HG03097 (cell line): ENCODE data around the gene GPX6.
"Not testable (repeated sequence)": the region's sequence is repeated elsewhere in the genome, so short reads cannot be mapped to it uniquely, and the experiment has no call there.

Source experiments
- ATAC-seq: cut with Tn5 transposase; IDR thresholded peaks from one replicate; pipeline ENCODE4 v1.9.1; 2021; ENCODE audit not compliant: unreplicated experiment, low FRiP score

GPX6 gene

GRCh38 chr6:28486988-28487742, 28.4 kb downstream of the GPX6 start:
- ATAC-seq = no peak

- ATAC-seq = no peak
These were observed 29.1 kb downstream of the GPX6 start for GRCh38 chr6:28486533-28486932.

- no peak for ATAC-seq
These were observed 30.1 kb downstream of the GPX6 start for GRCh38 chr6:28485482-28485881.

- ATAC-seq = no peak
These were observed 35.2 kb downstream of the GPX6 start for GRCh38 chr6:28480253-28480932.

DNA sequence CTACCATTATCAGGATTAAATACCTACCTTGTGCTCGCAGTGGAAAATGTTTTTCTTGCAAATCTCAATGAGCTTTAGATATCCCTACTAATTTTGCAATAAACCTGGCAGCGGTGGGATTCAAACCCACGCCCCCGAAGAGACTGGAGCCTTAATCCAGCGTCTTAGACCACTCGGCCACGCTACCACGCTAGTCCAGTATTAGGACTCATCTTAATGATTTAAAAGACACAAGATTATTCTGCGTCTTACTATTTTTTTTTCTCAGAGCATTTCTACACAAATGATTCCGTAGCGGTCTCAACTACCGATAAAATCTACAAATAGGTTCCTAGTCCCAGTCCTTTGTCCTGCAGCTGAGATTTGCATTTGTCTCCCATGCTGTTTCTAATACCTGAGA, 37.1 kb downstream of the GPX6 start:
- no peak for ATAC-seq

GRCh38 chr6:28474441-28475219, 41.0 kb downstream of the GPX6 start:
- no peak for ATAC-seq

DNA sequence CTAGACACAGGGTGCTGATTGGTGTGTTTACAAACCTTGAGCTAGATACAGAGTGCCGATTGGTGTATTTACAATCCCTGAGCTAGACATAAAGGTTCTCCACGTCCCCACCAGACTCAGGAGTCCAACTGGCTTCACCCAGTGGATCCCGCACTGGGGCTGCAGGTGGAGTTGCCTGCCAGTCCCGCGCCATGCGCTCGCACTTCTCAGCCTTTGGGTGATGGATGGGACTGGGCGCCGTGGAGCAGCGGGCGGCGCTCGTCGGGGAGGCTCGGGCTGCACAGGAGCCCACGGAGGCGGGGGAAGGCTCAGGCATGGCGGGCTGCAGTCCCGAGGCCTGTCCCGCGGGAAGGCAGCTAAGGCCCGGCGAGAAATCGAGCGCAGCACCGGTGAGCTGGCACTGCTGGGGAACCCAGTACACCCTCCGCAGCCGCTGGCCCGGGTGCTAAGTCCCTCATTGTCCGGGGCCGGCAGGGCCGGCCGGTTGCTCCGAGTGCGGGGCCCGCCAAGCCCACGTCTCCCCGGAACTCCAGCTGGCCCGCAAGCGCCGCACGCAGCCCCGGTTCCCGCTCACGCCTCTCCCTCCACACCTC, 46.3 kb downstream of the GPX6 start:
- not testable (repeated sequence) for ATAC-seq

GRCh38 chr6:28468056-28468455, 47.5 kb downstream of the GPX6 start:
- no peak for ATAC-seq

DNA sequence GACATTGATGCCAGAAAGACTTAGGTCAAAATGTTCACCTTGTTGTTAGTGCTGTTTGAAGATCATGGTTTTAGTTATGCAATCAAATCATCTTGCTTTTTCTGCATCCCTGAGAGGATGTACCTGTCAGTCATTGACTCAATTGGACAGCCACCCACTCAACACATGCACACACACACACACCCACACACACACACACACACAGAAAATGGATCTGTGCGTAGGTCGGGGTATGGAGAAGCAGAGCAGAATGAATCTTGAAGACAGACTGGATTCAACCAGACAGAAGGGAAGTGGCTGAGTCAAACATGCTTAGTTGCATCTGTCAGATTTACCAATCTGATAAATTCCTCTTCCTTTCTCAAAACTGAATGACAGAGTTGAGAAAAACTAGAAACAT, 53.2 kb downstream of the GPX6 start:
- no peak for ATAC-seq

DNA sequence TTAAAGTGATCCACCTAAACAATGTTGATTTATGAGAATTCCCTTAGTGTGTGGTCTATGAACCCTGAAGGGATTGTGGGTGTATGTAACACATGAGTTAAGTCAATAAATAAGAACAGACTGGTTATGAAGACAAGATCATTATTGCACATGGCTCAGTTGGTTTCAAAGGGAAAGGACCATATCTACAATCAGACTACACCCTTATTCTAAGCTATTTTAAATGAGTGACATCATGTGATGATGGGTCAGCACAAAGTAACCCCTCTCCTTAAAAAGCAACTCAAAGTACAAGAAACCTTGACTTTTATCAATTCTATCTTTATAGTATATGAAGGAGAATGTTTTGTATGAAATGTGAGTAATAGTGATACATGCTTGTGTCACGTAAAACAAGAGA, 57.0 kb downstream of the GPX6 start:
- no peak for ATAC-seq
